H9 (cell line): Measurements from ENCODE around the gene RUNX1. TPM values are rescaled to one million over a fixed set of nuclear protein-coding genes. Genes with fewer than 3 reads are reported as not detected.

Experiments used
- DNase-seq: peaks from one replicate; pipeline ENCODE4 v3.0.0-alpha.2; 2017
- H2AFZ ChIP-seq: one replicate; pipeline ENCODE4 v1.6.1; 2013; ENCODE audit warnings: mild to moderate bottlenecking, low read length, control low read depth, moderate library complexity
- H2AK5ac ChIP-seq: 2 replicates; pipeline ENCODE4 v1.6.1; 2013; ENCODE audit warnings: low read length, control low read depth, mixed read lengths; ENCODE audit not compliant: insufficient read length
- H2BK120ac ChIP-seq: one replicate; pipeline ENCODE4 v1.6.1; 2013; ENCODE audit warnings: low read depth, mild to moderate bottlenecking, low read length, control low read depth, inconsistent platforms; ENCODE audit not compliant: poor library complexity, severe bottlenecking
- H2BK12ac ChIP-seq: 2 replicates; pipeline ENCODE4 v1.6.1; 2013; ENCODE audit warnings: low read length, control low read depth, mixed read lengths, low read depth; ENCODE audit not compliant: insufficient read length
- H2BK15ac ChIP-seq: 2 replicates; pipeline ENCODE4 v1.6.1; 2013; ENCODE audit warnings: low read depth, low read length, control low read depth
- H2BK20ac ChIP-seq: one replicate; pipeline ENCODE4 v1.6.1; 2013; ENCODE audit warnings: low read depth, mild to moderate bottlenecking, low read length, control low read depth, inconsistent platforms; ENCODE audit not compliant: poor library complexity, severe bottlenecking
- H2BK5ac ChIP-seq: 2 replicates; pipeline ENCODE4 v1.6.1; 2013; ENCODE audit warnings: low read length, control low read depth, mixed read lengths; ENCODE audit not compliant: insufficient read length
- H3K14ac ChIP-seq: 2 replicates; pipeline ENCODE4 v1.6.1; 2013; ENCODE audit warnings: low read length, control low read depth; ENCODE audit not compliant: insufficient read depth
- H3K18ac ChIP-seq: 2 replicates; pipeline ENCODE4 v1.6.1; 2013; ENCODE audit warnings: low read depth, mild to moderate bottlenecking, mixed read lengths, low read length, control low read depth; ENCODE audit not compliant: insufficient read length
- H3K23ac ChIP-seq: 2 replicates; pipeline ENCODE4 v1.6.1; 2013; ENCODE audit warnings: low read length, control low read depth, mixed read lengths, low read depth; ENCODE audit not compliant: insufficient read length
- H3K23me2 ChIP-seq: 2 replicates; pipeline ENCODE4 v1.6.1; 2013; ENCODE audit warnings: low read depth, mild to moderate bottlenecking, mixed read lengths, low read length, control low read depth; ENCODE audit not compliant: insufficient read length, poor library complexity, severe bottlenecking
- H3K27ac ChIP-seq: 2 replicates; pipeline ENCODE4 v1.5.1; 2013; ENCODE audit warnings: low read length, control low read depth, mixed read lengths, low read depth; ENCODE audit not compliant: insufficient read length
- H3K27me3 ChIP-seq: 2 replicates; pipeline ENCODE4 v1.6.1; 2013; ENCODE audit warnings: low read length, control low read depth, inconsistent platforms; ENCODE audit not compliant: insufficient read depth
- H3K4ac ChIP-seq: 2 replicates; pipeline ENCODE4 v1.6.1; 2013; ENCODE audit warnings: low read depth, mild to moderate bottlenecking, control low read depth, inconsistent platforms, low read length, moderate library complexity
- H3K4me1 ChIP-seq: 2 replicates; pipeline ENCODE4 v1.6.1; 2013; ENCODE audit warnings: low read length, control low read depth, inconsistent platforms; ENCODE audit not compliant: insufficient read depth
- H3K4me2 ChIP-seq: 2 replicates; pipeline ENCODE4 v1.6.1; 2013; ENCODE audit warnings: low read length, control low read depth, mixed read lengths; ENCODE audit not compliant: insufficient read length, insufficient read depth
- H3K56ac ChIP-seq: 2 replicates; pipeline ENCODE4 v1.6.1; 2013; ENCODE audit warnings: low read depth, mild to moderate bottlenecking, mixed read lengths, low read length, control low read depth; ENCODE audit not compliant: insufficient read length
- H3K79me1 ChIP-seq: 2 replicates; pipeline ENCODE4 v1.6.1; 2013; ENCODE audit warnings: low read depth, mild to moderate bottlenecking, moderate library complexity, low read length, control low read depth, inconsistent platforms; ENCODE audit not compliant: insufficient read depth, poor library complexity, severe bottlenecking
- H3K79me2 ChIP-seq: 2 replicates; pipeline ENCODE4 v1.6.1; 2013; ENCODE audit warnings: low read length, control low read depth, inconsistent platforms; ENCODE audit not compliant: insufficient read depth
- H3K9ac ChIP-seq: 2 replicates; pipeline ENCODE4 v1.6.1; 2013; ENCODE audit warnings: low read length, control low read depth, mixed read lengths; ENCODE audit not compliant: insufficient read length; ENCODE audit errors: extremely low read depth
- H3K9me3 ChIP-seq: one replicate; pipeline ENCODE4 v1.6.1; 2013; ENCODE audit warnings: low read depth, low read length, inconsistent platforms; ENCODE audit not compliant: control insufficient read depth
- H3T11ph ChIP-seq: one replicate; pipeline ENCODE4 v1.6.1; 2013; ENCODE audit warnings: mild to moderate bottlenecking, low read length, control low read depth, inconsistent platforms
- H4K20me1 ChIP-seq: one replicate; pipeline ENCODE4 v1.6.1; 2013; ENCODE audit not compliant: control insufficient read depth, insufficient read length, insufficient read depth
- H4K5ac ChIP-seq: 2 replicates; pipeline ENCODE4 v1.6.1; 2013; ENCODE audit warnings: low read depth, mild to moderate bottlenecking, mixed read lengths, low read length, control low read depth; ENCODE audit not compliant: insufficient read length
- H4K8ac ChIP-seq: replicated peaks from 2 replicates; pipeline ENCODE4 v1.6.1; 2013; ENCODE audit warnings: low read length, control low read depth, mixed read lengths, low read depth; ENCODE audit not compliant: insufficient read length
- H4K91ac ChIP-seq: 2 replicates; pipeline ENCODE4 v1.6.1; 2013; ENCODE audit warnings: low read depth, mild to moderate bottlenecking, moderate library complexity, mixed read lengths, low read length, control low read depth; ENCODE audit not compliant: insufficient read length
- H3K27ac Mint-ChIP-seq, 3 experiments: 2 replicates in 2 of 3; 3 replicates in 1 of 3; pipeline ENCODE4 v1.8.0; 2020 to 2021; ENCODE audit warnings: mixed read lengths in 3 of 3, mild to moderate bottlenecking in 1 of 3, moderate library complexity in 1 of 3
- H3K27me3 Mint-ChIP-seq: 2 replicates; pipeline ENCODE4 v1.8.0; 2021; ENCODE audit warnings: low read depth, mild to moderate bottlenecking, moderate library complexity, mixed read lengths
- H3K36me3 Mint-ChIP-seq, 3 experiments: 2 replicates in 2 of 3; 3 replicates in 1 of 3; pipeline ENCODE4 v1.8.0; 2020 to 2021; ENCODE audit warnings: low read depth in 3 of 3, mixed read lengths in 3 of 3; ENCODE audit not compliant: insufficient read depth in 1 of 3
- H3K4me1 Mint-ChIP-seq, 2 experiments: 2 replicates each; pipeline ENCODE4 v1.8.0; 2020; ENCODE audit warnings: mixed read lengths in 2 of 2
- H3K4me3 Mint-ChIP-seq, 2 experiments: 2 replicates in 1 of 2; 3 replicates in 1 of 2; pipeline ENCODE4 v1.8.0; 2020 to 2021; ENCODE audit warnings: mild to moderate bottlenecking in 2 of 2, mixed read lengths in 2 of 2, moderate library complexity in 1 of 2
- H3K9me3 Mint-ChIP-seq, 2 experiments: 2 replicates in 1 of 2; 3 replicates in 1 of 2; pipeline ENCODE4 v1.8.0; 2020; ENCODE audit warnings: mild to moderate bottlenecking in 2 of 2, mixed read lengths in 2 of 2, moderate library complexity in 1 of 2
- CTCF ChIP-seq: fragments of 200-600 bp; sonication (generic); conservative IDR thresholded peaks from 3 replicates; pipeline ENCODE4 v1.8.0; 2021; ENCODE audit warnings: antibody characterized with exemption, mild to moderate bottlenecking
- WGBS: extraction: QIAGEN DNeasy Blood & Tissue Kit; methylation state at CpG from one replicate; pipeline ENCODE4 v1.1.7; 2013; ENCODE audit warnings: missing lambda C conversion rate, low lambda C conversion rate, mixed read lengths; ENCODE audit not compliant: insufficient read length; ENCODE audit errors: extremely low coverage; 5-methylcytosine and 5-hydroxymethylcytosine counted together
- total RNA-seq: library from RNA; stranded (reverse); gene quantifications from 2 replicates; pipeline ENCODE4 v1.2.1, GENCODE V29; 2021

Gene RUNX1
- total RNA-seq, 1 experiment from 2014 or later = 0.72 TPM

- Histone ChIP-seq H3K14ac (no peak overlapping the region), H3K18ac (no peak overlapping the region), H4K91ac (no peak overlapping the region), H3K79me1 (no peaks in the 10 kb centered on the region), H3K4ac (no peak overlapping the region), H3K23ac (no peak overlapping the region), H2AK5ac (no peak overlapping the region), H2BK120ac (no peak overlapping the region), H3K9me3 (no peaks in the 10 kb centered on the region), H3K4me1 (no peaks in the 10 kb centered on the region), H2BK5ac (no peak overlapping the region), H2AFZ (no peak overlapping the region), H2BK20ac (no peak overlapping the region), H3K4me2 (no peak overlapping the region), H2BK12ac (no peak overlapping the region), H2BK15ac (no peak overlapping the region), H3T11ph (no peak overlapping the region), H3K27ac (no peak overlapping the region), H3K56ac (no peak overlapping the region), H3K79me2 (no peaks in the 10 kb centered on the region), H4K5ac (no peak overlapping the region), H3K27me3 (no peaks in the 10 kb centered on the region), H4K20me1 (no peaks in the 10 kb centered on the region), H3K23me2 (no peaks in the 10 kb centered on the region), H4K8ac (no peak overlapping the region), H3K9ac (no peak overlapping the region)
- H3K27ac Mint-ChIP-seq = no peak overlapping the region
- no peak for TF ChIP-seq CTCF
- no peaks in the 10 kb centered on the region for H3K9me3 Mint-ChIP-seq
- DNase-seq = no peak
- peaks cover 5% of the 10 kb centered on the region for H3K27me3 Mint-ChIP-seq
- no CpG with 5 or more reads among the region's 7 CpGs for WGBS
- no peaks in the 10 kb centered on the region for H3K36me3 Mint-ChIP-seq
- no peak overlapping the region for H3K4me3 Mint-ChIP-seq
- no peaks in the 10 kb centered on the region for H3K4me1 Mint-ChIP-seq
Observed at GRCh38 chr21:34781526-34781925, 267.6 kb downstream of the RUNX1 start.
